Smooth muscle cell of the brain vasculature (primary cell): Measurements from ENCODE around the gene IRX6.

ENCODE experiments used
- DNase-seq: peaks from one replicate; pipeline ENCODE4 v3.0.0-alpha.2; 2012; ENCODE audit warnings: low read depth, low spot score

Gene IRX6

DNA sequence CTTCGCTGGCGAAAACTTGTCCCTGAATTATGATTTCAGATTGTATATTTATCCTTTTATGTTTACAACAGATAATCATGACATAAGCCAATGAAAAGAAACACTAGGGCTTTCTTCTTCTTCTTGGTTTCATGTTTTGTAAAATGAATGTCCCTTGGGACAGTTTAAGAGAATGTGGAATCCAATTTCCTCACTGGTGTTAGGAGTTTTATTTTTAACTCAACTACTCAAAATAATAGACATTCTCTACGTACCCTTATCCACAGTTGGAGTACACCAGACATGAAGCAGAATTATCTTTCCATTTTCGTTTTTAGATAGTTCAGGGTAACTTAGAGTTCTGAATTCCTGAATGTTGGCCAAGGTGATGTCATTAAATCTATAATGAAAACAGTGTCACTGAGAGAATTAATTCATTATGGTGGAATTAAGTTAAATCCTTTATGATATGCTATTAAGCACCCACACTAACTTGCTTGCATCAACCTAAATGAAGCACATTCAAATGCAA is 43.4 kb downstream of the IRX6 start:
- DNase-seq, result no peak

DNA sequence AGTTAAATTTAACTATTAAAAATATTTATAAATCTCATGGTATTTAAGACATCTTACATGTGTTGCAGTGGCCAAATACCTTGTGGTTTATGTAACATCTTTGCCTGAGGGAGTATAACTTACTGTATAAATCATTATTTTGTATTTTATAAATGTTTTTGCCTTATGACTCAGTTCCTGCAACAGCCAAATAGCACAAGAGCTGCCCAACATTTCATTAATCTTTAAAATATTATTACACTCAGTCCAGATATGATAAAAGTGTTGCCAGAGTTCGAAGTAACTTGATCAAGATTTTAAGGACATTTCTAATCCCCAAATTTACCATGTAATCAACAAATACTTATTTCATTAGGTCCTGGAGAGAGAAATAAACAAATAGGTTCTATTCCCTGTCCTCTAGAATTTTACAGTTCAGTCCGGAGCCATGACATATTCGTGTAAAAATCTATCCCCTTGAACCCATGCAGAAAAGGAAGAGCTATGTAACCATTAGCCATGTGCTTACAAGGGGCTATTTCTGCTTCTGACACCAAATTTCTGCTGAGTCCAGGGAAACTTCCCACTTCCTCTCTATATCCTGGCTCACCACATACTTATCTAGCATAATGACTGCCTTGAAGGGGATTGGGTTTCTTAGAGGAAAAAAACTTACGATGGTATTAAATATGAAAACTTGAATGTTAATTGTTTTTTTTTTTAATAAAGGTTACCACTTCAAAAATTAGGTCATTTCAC is 44.0 kb downstream of the IRX6 start:
- no peak for DNase-seq

DNA sequence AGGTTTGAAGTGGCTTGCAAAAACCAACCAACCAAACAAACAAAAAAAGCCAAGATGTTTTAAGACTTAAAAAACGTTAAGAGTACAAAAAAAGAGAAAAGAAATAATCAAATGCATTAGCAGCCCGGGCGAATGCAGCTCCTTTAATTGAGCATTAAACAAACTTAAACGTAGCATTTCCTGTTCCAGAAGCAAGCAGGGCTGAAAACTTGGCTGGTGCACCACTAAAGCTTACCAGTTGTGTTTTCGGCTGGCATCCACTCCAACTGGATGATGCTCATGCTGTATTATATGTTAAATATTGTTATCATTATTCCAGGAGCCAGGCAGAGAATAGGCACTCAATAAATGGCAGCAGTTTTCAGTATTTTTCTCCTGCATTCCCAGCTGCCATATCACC is 45.1 kb downstream of the IRX6 start:
- DNase-seq, result no peak

DNA sequence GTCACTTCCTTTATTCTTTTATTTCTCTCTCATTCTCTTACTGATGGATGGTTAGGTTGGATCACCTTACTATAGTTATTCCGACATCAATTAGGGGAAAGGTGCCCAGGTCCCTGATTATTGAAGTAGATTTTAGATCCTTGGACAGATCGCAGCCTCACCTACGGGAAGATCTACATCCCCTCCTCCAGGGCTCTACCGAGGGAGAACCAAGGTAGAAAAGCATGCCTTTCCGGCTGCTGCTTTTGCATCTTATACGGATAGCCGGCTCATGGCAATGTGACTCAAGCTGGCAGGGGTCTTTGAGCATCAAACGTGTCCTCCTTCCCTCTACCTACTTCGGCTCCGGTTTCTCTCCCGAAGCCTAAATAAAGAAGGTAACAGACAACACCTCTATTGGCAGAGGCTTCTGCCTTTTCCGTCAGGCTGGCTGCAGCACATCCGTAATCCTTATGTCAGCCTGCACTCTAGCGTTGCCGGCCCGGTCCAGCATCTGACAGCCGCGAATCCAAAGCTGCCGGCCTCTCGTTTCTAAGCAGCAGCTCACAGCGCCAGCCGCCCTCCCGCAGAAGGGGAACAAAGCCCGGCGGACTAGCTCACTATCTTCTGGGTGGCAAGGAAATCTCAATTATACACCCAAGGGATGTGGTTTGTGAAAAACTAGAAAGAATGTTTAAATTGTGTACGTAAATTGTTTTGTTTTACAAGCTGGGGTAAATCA is 46.9 kb downstream of the IRX6 start:
- DNase-seq, result no peak

DNA sequence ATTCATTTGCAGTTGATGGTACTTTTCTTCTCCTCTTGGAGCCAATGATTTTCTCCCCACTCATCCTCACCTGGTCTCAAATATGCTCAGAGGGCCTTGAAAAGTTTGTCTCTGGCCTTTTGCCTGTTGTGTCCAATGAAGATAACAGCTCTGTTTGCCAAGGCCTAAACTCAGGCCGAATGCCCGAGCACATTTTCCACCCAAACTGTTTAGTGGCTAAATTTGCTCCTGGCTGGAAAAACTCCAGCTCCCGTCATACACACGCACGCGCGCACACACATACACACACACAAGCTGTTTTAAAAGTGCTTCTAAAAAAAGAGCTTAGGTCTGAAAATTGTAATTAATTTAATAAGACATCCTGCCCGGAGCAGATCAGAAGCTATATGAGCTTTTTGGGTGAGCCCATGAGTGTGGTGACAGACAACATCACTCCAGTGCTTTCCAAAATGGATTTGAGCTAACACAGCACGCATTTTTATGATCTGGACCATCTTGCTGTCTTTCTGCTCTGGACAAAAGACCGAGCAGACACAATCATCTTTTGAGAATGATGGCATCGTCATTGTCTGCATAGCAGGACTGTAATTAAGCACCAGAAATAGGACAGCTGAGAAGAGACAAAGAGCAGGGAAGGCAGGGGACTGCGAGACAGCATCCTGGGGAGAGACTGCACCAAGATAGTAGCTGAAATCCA is 48.9 kb downstream of the IRX6 start:
- no peak for DNase-seq

DNA sequence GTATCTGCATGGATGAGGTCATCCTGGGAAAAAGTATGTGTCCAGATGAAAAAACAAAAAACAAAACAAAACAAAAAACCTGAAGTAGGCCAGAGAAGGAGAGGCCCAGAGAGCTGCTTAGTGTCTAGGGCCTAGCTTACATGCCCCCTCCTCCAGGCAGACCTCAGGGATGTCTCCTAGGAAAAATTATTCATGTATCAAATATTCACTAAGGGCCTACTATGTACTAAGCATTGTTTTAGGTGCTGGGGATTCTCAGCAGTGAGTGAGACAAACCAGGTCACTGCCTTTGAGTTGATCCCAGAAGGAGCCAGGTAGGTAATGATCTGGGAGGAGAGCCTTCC is 49.5 kb downstream of the IRX6 start:
- DNase-seq, result no peak

DNA sequence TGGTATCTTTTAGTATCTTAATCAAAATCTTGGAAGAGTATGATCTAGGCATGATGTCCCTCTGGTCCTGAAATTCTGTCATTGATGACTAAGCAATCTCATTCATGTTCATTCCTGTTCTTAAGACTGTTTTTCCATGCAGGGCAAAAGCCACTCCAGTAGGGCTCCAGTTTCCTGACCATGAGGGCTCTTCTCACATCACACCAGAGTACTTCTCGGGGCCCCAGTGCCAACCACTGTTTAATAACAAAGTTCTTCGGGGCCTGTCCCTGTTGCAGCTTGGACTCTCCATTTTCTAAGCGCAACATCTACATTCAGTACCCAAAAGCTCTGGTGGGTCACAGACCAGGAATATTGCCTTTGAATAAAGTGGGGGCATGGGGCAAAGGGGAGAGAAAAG is 52.0 kb downstream of the IRX6 start:
- DNase-seq, result no peak

DNA sequence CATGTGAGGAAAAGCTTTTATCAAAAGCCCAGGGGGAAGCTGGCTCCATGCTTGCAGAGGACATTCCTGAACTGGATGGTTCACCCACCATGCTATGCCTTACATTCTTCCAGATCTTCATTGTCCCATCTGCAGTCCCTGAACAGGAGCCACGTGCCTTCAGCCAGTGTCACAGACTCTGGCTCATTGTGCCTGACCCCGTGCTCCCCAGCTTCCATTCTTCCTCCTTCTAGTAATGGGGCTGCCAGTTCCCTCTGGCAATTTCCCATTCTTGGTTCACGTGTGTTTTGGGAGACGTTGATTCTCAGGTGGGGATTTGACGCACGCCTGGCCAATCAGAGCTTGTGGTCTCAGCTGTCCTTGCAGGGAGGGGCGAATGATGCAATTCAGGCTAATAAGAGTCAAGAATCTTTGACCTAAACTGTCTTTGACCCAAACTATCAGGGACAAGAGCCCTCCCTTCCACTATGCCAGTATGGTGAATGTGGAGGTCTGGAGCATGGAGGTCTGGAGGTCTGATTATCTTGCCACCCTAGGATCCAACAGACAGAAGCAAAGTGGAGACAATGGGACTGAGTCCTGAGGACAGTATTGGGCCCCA is 52.7 kb downstream of the IRX6 start:
- no peak for DNase-seq

DNA sequence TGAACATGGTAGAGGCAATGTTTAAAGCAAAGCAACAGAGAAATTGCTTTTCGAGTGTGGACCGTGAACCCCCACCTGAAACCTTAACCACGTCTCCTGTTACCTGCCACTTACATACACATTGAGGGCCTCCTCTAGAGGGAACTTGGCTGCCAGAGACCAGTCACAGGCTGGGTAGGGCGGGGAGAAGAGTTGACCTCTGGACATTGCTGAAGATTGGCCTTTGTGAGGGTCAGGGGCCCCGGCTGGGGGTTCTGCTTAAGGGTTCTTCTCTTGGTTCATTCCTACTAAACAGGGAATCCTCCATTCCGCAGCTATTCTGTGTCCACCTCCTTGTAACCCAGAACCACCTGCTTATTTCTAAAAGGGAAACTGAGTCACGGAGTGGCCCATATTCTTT is 53.8 kb downstream of the IRX6 start:
- no peak for DNase-seq

DNA sequence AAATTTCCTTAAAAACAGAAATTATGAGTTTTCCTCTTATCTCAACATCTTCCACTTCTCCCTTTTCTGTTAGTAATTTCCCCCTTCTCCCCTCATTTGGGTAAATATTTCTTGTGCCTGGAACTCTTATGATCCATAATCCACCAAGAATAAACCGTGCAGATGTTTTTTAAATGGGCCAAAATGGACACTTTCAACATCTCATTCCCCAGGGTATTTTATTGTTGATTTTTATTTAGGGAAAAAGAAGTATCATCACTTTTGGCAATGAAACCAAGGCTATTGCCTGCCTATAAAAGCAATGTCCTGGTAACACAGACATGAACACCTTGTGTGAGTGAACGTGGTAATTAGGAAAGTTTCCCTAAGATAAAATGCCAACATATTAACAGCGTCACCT is 54.6 kb downstream of the IRX6 start:
- DNase-seq, result no peak

DNA sequence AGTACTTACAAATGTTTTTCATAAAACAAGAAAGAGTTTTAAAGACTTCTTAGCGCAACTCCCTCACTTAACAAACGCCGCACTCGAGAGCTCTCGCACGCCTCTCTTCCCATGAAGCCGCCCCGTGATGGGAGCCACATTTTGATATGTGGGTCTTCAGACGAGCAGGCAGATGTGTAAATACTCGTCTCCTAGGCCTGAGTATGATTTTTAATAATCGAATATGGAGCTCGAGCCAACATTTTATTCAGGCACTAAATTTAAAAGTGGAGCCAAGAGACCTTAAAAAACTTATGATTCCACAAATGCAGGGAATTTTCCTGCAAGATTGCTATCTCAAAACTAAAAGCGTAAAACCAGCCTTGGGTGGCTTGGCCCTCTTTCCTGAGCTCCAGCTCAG is 55.4 kb downstream of the IRX6 start:
- no peak for DNase-seq

DNA sequence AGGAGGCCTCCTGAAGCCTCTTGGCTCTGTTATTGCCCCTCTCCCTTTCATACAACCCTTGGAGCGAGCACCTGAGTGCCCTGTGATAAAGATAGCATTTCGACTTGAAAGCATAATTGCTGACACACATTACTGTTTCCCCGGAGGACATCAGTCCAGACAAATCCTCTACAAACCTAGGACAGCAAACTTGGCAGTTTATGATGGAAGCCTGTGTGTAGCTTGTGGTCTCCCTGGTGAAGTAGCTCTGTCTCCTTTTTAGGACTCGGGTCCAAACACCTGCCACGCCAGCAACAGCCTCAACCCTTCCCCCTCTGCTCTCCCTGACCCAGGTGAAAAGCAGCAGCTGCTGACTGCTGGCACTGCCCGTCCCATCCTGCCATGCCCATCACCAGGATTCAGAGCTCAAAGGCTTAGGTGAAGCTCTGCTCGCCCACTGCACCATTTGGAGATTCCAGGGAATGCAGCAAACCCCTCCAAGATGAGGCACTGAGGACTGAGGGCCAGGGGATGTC is 55.9 kb downstream of the IRX6 start:
- no peak for DNase-seq
